ENCODE data around the gene FAU.

Gene FAU

DNA sequence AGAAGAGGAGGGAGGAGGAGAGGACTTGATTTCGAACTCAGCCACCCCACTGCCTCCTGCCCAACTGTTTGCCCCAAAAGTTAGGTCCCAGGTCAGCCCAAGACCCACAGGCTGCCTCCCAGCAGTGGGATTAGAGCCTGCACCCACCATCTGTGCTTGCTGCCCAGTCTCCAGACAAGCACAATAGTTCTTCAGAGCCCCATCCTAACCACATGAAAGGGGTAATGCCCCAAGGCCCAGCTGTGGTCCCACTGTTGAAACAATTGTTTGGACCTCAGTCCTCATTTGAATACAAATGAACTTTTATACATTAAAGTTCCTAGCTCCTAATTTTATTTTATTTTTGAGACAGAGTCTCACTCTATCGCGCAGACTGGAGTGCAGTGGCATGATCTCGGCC lies 31.3 kb downstream of the FAU start:
- H3K27me3 Mint-ChIP-seq = no peaks in the 10 kb centered on the region
- H3K9me3 Mint-ChIP-seq = no peaks in the 10 kb centered on the region
- DNase-seq = no peak
- peaks cover 5% of the 10 kb centered on the region for H3K4me1 Mint-ChIP-seq (ENCODE audit: low read depth)
- H3K36me3 Mint-ChIP-seq (ENCODE audit: low read depth) = peaks cover 44% of the 10 kb centered on the region
- H3K4me3 Mint-ChIP-seq = no peak overlapping the region
- H3K27ac Mint-ChIP-seq = peak overlapping the region; percentile 19

DNA sequence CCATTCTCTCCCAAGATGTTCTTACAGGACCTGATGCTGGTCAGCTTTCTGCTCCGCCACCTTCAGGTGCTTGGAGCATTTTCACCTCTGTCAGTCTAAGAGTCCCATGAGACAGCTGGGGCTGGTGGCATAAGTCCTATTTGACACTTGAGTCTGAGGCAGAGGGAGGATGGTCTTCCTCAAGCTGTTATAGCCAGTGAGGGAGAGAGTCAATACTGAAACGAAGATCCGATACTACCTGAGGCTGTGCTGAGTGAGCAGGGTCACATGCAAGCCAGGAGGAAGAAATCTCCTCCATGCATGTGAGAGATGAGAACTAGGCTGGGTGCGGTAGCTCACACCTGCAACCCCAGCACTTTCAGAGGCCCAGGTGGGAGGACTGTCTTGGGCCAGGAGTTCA lies 32.3 kb downstream of the FAU start:
- Mint-ChIP-seq H3K4me3 (no peak overlapping the region), H3K9me3 (no peaks in the 10 kb centered on the region), H3K4me1 (ENCODE audit: low read depth) (peaks cover 13% of the 10 kb centered on the region), H3K27ac (no peak overlapping the region), H3K36me3 (ENCODE audit: low read depth) (peaks cover 51% of the 10 kb centered on the region), H3K27me3 (no peaks in the 10 kb centered on the region)
- DNase-seq = no peak

DNA sequence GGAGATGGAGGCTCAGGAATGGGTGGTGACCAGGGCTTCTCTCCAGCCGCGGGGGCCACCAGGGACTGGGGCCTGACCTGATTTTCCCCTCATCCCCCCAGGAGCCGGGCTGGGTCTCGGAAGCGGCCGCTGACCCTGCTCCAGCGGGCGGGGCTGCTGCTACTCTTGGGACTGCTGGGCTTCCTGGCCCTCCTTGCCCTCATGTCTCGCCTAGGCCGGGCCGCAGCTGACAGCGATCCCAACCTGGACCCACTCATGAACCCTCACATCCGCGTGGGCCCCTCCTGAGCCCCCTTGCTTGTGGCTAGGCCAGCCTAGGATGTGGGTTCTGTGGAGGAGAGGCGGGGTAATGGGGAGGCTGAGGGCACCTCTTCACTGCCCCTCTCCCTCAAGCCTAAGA lies 34.1 kb downstream of the FAU start:
- Mint-ChIP-seq H3K36me3 (ENCODE audit: low read depth) (peaks cover 69% of the 10 kb centered on the region), H3K4me1 (ENCODE audit: low read depth) (peaks cover 20% of the 10 kb centered on the region), H3K4me3 (no peak overlapping the region), H3K27me3 (no peaks in the 10 kb centered on the region), H3K27ac (no peak overlapping the region), H3K9me3 (no peaks in the 10 kb centered on the region)
- DNase-seq = no peak

DNA sequence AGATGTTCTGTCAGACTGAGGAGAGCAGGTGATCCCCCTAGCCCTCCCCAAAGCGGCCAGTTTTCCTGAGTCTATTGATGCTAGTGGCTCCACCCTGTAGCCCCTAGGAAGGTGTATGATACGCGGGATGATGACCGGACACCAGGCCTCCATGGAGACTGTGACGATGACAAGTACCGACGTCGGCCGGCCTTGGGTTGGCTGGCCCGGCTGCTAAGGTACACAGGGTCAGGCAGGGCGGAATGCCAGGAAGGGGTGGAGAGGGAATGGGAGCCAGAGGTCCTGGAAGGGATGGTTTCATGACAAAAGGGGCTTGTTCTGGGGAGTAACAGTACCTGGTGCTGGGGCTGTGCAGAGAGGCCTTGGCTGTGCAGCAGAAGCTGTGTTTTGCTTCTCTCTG lies 34.7 kb downstream of the FAU start:
- no peak overlapping the region for H3K4me3 Mint-ChIP-seq
- no peaks in the 10 kb centered on the region for H3K9me3 Mint-ChIP-seq

DNA sequence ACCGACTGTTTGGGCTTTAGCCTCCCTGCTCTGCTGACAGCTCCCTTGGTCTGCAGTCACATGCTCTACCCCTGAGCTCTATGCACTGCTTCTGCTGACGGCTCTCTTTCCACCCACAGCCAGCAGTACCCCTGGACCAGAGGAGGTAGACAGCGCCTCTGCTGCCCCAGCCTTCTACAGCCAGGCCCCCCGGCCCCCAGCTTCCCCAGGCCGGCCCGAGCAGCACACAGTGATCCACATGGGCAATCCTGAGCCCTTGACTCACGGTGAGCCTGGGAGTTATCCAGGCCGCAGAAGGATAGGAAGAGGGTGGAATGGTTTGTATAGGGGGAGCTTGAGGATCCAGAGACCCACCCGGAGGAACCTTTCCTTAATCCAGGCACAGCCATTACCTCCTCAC lies 35.1 kb downstream of the FAU start:
- no peak for DNase-seq
- Mint-ChIP-seq H3K27me3 (no peaks in the 10 kb centered on the region), H3K36me3 (ENCODE audit: low read depth) (peaks cover 79% of the 10 kb centered on the region), H3K4me3 (no peak overlapping the region), H3K9me3 (no peaks in the 10 kb centered on the region), H3K27ac (no peak overlapping the region), H3K4me1 (ENCODE audit: low read depth) (peaks cover 28% of the 10 kb centered on the region)

More for the DNA sequence above, 34.7 kb downstream of the FAU start:
- Mint-ChIP-seq H3K36me3 (ENCODE audit: low read depth) (peaks cover 75% of the 10 kb centered on the region), H3K4me1 (ENCODE audit: low read depth) (peaks cover 25% of the 10 kb centered on the region), H3K27me3 (no peaks in the 10 kb centered on the region), H3K27ac (peak overlapping the region; percentile 33)
- DNase-seq = no peak

DNA sequence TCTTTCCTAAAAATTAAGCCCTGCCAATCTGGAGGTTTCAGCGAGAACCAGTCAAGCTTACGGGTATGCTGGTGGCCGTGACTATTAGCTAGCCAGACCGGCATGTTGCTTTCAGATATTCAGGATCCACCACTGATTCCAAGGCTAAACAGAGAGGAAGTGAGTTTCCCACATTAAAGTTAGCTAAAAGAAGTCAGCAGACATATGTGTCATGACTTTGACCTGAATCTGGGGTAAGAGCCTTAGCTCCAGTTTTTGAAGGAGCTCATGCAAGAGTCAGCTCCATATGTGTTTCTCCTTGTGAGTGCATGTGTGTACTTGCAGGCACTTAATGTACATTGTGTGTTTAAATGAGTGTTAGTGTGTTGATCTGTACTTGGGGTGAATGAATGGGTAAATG lies 36.5 kb downstream of the FAU start:
- no peaks in the 10 kb centered on the region for H3K9me3 Mint-ChIP-seq
- peaks cover 37% of the 10 kb centered on the region for H3K4me1 Mint-ChIP-seq (ENCODE audit: low read depth)
- H3K4me3 Mint-ChIP-seq = peak overlapping the region; percentile 99
- H3K36me3 Mint-ChIP-seq (ENCODE audit: low read depth) = peaks cover 91% of the 10 kb centered on the region
- H3K27me3 Mint-ChIP-seq = no peaks in the 10 kb centered on the region
- H3K27ac Mint-ChIP-seq = peak overlapping the region; percentile 99
- DNase-seq = no peak

DNA sequence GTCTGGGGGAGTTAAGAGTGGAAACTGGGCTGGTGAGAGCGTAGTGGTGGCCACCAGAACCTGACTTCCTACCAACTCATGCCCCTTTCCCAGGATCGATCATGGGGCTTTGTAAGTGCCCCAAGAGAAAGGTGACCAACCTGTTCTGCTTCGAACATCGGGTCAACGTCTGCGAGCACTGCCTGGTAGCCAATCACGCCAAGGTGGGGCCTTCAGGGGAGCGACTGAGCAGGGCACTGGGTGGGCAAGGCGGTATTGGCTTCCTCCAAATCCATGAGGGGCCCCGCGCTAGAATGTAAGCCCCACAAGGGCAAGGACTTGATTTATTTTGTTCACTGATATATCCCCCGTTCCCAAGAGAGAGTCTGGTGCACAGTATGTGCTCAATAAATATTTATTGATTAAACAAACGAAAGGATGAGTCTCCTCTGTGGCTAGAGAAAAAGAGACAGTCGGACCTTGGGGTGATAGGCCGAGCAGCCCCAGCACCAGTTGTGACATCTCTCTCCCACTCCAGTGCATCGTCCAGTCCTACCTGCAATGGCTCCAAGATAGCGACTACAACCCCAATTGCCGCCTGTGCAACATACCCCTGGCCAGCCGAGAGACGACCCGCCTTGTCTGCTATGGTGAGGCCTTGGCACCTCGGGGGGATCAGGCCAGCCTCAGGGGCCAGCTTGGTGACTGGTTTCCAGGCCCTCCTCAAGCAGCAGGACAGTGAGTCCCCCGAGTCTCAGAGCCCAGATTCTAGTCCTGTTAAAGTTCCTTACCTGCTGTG lies 37.1 kb downstream of the FAU start:
- Mint-ChIP-seq H3K4me3 (peak overlapping the region; percentile 99), H3K9me3 (no peaks in the 10 kb centered on the region), H3K4me1 (ENCODE audit: low read depth) (peaks cover 41% of the 10 kb centered on the region), H3K27ac (peak overlapping the region; percentile 99), H3K36me3 (ENCODE audit: low read depth) (peaks cover 94% of the 10 kb centered on the region), H3K27me3 (no peaks in the 10 kb centered on the region)
- no peak for DNase-seq

DNA sequence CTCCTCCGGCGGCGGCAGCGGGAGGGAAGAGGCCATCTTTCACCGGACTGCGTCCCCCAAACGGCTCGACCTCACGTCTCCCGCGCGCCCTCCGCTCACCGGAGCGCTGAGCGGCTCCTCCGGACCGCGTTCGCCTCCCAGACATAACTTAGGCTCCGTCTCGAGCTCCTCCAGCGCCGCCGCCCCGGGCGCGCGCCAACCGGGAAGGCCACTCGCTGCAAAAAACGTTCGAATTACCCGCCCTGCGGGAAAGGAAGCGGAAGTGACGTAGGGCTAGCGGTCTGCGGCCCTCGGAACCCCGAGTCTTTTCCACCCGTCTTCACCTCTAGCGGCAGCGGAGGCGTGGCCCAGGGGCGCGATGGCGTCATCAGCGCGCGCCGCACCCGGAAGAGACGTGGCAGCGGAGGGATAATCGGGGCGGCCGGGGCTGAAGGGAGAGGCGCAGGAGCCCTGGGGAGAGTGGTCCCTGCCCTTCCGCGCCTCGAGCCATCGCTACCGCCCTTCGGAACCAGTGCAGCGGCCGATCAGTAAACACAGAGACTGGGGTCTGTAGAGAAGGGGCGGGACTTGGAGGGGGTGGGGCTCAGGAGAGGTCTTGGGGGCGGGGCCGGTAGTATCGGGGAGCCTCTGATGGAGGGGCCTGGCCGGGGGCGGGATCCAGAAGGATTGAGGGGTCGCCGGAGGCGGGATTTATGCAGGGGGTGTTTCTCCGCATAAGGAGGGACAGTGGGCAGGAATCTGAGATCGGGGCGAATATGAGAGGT lies 37.9 kb downstream of the FAU start, which contains the start of the genes CDCA5 and ZFPL1:
Gene CDCA5, minus strand, starts transcription at position 207 of the 764 bp plus-strand sequence. Its CDS starts 62 bp downstream, at position 145.
Gene ZFPL1, plus strand, starts transcription at position 389 of the 764 bp plus-strand sequence. CDS start 477 bp downstream, outside the sequence.
- Mint-ChIP-seq H3K27me3 (no peaks in the 10 kb centered on the region), H3K4me3 (peak within 1 kb of the TSS; percentile 99), H3K9me3 (no peaks in the 10 kb centered on the region), H3K4me1 (ENCODE audit: low read depth) (peaks cover 44% of the 10 kb centered on the region), H3K27ac (peak within 1 kb of the TSS; percentile 99), H3K36me3 (ENCODE audit: low read depth) (peaks cover 94% of the 10 kb centered on the region)
- DNase-seq = peak; percentile 99

DNA sequence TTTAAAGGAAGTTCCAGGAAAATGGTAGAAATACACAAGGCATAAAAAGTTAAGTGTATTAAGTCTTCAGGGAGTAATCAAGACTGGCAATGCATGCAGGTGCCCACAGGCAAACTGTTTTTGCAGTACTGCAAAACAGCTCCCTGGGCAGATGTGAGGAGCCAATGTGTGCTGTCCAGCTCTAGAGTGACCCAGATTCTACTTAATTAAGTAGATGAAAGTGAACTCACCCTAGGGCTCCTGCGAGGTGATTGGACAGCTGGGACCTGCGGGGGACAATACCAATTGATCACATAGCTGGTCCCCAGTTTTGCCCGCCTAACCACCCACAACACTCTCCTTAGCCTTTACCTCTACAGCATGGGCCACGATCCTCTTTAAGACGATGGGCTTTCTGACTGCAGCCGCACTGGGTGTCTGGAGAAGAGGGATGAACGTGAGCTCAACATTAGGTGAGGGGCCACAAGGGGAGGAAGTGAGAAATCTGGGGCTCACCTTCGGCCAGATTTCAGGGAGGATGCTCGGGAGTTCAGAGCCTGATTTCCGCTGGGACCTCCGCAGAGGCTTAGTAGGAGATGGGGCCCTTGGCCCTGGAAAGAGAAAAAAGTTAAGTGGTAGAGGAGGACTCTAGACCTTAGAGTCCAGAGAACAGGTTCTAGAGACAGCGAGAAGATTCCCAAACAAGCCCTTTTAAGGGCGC lies 38.6 kb downstream of the FAU start:
- DNase-seq = no peak
- peak overlapping the region; percentile 99 for H3K27ac Mint-ChIP-seq
- H3K36me3 Mint-ChIP-seq (ENCODE audit: low read depth) = peaks cover 94% of the 10 kb centered on the region
- peaks cover 51% of the 10 kb centered on the region for H3K4me1 Mint-ChIP-seq (ENCODE audit: low read depth)
- H3K27me3 Mint-ChIP-seq = no peaks in the 10 kb centered on the region
- H3K4me3 Mint-ChIP-seq = peak overlapping the region; percentile 99
- H3K9me3 Mint-ChIP-seq = no peaks in the 10 kb centered on the region

DNA sequence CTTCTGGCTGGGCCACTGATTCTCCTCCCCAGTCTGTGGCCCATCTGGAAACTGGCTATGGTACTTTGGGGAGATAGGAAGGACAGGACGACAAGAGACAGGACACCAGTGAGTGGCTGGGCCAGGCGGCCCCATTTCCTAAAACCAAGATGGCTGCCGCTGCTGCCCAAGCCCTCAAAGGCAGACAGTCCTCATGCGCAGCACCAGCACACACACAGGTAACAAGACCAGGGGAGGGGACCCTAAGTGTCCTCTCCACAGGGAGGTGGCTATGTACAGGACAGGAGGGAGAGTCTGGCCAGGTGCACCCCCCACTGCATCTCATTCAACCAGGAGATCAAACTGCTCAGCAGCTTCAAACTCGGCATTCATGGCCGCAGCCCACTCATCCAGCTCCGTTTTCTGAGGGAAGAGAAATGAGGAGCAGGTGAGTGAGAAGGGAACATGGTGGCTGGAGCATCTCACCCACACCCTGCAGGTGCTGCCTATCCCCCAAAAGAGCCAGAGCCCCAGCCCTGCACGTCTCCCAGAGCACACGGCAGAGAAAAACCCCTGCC lies 43.1 kb downstream of the FAU start:
- H3K36me3 Mint-ChIP-seq (ENCODE audit: low read depth) = peaks cover 83% of the 10 kb centered on the region
- H3K27ac Mint-ChIP-seq = peak overlapping the region; percentile 12

DNA sequence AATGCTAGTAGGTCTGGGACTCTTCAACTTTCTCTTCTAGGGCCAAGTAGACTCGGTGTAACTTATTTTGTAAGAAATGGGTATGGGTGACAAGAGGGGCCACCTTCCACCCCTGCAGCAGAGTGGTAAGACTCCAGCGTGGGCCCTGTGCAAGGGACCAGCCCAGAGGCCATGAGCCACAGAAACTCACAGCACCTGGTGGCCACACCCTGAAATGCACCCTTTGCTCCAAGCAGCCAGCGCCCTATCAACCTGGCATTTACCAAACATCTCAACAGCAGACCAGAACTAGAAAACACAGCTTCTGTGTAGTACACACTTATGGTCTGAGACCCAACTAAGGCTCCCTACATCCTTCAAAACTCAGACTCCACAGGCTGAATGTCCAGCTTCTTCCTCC lies 43.8 kb downstream of the FAU start:
- Mint-ChIP-seq H3K4me3 (peak overlapping the region; percentile 6), H3K9me3 (no peaks in the 10 kb centered on the region), H3K36me3 (ENCODE audit: low read depth) (peaks cover 76% of the 10 kb centered on the region), H3K27me3 (no peaks in the 10 kb centered on the region), H3K27ac (no peak overlapping the region), H3K4me1 (ENCODE audit: low read depth) (peaks cover 43% of the 10 kb centered on the region)
- peak; percentile 77 for DNase-seq

More for the DNA sequence above, 43.1 kb downstream of the FAU start:
- no peak for DNase-seq
- Mint-ChIP-seq H3K4me3 (peak overlapping the region; percentile 9), H3K4me1 (ENCODE audit: low read depth) (peaks cover 43% of the 10 kb centered on the region), H3K9me3 (no peaks in the 10 kb centered on the region), H3K27me3 (no peaks in the 10 kb centered on the region)

DNA sequence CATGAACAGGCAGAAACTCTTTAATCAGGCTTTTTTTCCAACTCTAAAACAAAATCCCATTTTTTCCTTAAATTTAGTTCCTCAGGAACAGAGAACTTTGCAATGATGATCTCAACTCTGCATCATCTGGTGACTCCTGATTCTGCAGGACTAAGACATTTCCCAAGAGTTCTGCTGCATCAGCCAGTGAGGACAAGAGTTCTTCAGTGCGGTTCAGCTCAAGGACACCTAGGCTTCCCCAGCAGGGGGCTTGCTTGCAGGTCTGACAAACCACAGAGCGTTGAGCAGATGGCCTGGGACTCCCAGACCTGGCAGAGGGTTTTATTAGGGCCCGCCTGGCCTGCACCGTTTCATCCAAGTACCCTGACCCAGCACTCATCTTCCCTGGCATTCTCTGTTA lies 44.5 kb downstream of the FAU start:
- Mint-ChIP-seq H3K27ac (no peak overlapping the region), H3K9me3 (no peaks in the 10 kb centered on the region), H3K4me3 (no peak overlapping the region), H3K27me3 (no peaks in the 10 kb centered on the region), H3K36me3 (ENCODE audit: low read depth) (peaks cover 69% of the 10 kb centered on the region), H3K4me1 (ENCODE audit: low read depth) (peaks cover 37% of the 10 kb centered on the region)
- DNase-seq = no peak

DNA sequence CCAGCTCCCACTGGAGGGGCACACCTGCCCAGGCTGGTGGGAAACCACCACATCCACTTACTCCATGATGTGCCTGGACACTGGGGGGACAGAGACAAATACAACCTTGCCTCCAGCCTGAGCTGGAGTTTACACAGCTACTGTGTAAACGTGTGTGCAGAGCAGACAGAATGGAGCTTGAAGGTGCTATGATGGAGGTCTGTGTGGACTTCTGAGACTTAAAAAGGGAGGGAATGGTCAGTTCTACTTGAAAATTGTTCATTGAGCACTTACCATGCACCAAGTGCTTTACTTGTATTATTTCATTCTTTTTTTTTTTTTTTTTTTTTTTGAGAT lies 49.3 kb downstream of the FAU start:
- peaks cover 22% of the 10 kb centered on the region for H3K36me3 Mint-ChIP-seq (ENCODE audit: low read depth)
- H3K4me1 Mint-ChIP-seq (ENCODE audit: low read depth) = peaks cover 2% of the 10 kb centered on the region
- H3K27me3 Mint-ChIP-seq = no peaks in the 10 kb centered on the region
- H3K27ac Mint-ChIP-seq = no peak overlapping the region
- DNase-seq = no peak
- no peak overlapping the region for H3K4me3 Mint-ChIP-seq
- H3K9me3 Mint-ChIP-seq = no peaks in the 10 kb centered on the region

DNA sequence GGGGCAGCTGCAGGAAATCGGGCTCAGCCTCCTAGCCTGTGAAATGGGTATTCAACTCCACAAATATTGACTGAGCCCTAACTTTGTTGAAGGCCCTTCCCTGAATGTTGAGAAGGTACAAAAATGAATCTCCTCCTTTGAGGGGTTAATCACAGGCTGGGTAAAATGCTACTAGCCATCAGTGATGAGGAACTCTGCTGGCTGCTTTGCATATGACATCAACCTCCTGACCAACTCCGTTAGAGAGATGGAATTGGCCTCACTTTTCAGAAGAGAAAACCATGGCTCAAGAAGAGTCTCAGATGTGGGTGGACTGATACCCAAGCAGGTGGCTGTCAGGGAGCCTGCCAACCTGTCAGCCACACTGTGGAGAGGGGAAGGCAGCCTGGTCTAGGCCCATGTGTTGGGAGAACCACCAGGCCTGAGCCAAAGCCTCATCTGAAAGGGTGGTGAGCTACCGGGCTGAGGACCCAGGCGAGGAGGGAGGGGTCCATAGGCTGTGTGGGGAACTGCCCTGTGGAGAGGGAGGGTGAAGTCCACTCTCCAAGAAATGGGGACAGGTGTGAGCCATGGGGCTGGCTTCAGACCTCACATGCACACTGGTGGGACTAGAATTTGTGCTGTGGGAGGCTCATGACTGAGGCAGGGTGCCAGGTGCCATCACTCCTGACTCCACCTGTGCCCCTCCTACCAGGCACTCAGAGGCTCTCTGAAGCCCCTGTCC lies 49.9 kb downstream of the FAU start:
- DNase-seq = no peak
- Mint-ChIP-seq H3K36me3 (ENCODE audit: low read depth) (peaks cover 16% of the 10 kb centered on the region), H3K9me3 (no peaks in the 10 kb centered on the region), H3K27me3 (no peaks in the 10 kb centered on the region), H3K27ac (no peak overlapping the region), H3K4me3 (no peak overlapping the region), H3K4me1 (ENCODE audit: low read depth) (no peaks in the 10 kb centered on the region)
